GM10266 (cell line): Measurements from ENCODE around the gene CRYBB1.

Experiments
- DNase-seq: peaks from one replicate; pipeline ENCODE4 v3.0.0; 2012; ENCODE audit errors: extremely low spot score
- TF ChIP-seq, protein P1 (sequence below): IDR thresholded peaks from 2 replicates; pipeline ENCODE4 v1.5.1; 2012; ENCODE audit warnings: mild to moderate bottlenecking, low read depth; ENCODE audit not compliant: control insufficient read depth, insufficient read depth; ENCODE audit errors: missing control alignments

Gene CRYBB1

DNA sequence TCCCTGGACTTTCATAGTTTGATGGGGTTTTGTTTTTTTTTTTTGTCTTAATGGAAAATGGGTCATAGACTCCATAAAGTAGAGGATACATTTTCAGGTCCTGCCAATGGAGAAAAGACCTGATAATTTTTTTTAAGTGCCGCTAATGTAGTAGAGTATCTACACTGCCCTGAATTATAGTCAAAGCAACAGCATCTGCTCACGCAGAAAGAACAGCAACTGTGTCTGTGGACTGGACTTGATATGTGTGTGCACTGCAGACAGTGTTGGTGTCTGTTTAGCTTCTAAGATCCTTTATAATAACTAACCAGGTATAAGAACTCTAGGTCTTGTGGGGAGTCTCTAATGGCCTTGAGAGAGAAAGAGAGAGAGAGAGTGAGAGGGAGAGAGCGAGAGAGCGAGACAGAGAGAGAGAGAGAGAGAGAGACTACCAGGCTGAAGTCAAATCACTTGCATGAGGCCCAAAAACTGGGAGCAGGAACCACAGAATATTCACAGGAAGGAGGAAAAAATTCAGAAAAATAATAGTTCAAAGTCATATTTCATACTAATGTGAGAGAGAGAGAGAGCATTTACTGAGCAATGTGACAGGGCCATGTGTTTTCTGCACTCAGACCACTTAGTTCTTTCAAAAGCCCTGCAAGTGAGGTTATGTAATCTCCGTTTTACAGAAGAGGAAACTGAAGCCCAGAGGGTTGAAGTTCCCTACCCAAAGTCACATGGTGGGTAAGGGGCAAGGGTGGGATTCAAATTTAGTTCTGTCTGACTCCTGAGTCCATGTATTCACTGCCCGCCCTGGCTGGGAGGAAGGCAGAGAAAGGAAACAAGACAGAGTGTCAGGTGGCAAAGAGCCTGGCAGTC, 30.9 kb upstream of the CRYBB1 start:
- no peak for DNase-seq
- TF ChIP-seq, protein P1, sequence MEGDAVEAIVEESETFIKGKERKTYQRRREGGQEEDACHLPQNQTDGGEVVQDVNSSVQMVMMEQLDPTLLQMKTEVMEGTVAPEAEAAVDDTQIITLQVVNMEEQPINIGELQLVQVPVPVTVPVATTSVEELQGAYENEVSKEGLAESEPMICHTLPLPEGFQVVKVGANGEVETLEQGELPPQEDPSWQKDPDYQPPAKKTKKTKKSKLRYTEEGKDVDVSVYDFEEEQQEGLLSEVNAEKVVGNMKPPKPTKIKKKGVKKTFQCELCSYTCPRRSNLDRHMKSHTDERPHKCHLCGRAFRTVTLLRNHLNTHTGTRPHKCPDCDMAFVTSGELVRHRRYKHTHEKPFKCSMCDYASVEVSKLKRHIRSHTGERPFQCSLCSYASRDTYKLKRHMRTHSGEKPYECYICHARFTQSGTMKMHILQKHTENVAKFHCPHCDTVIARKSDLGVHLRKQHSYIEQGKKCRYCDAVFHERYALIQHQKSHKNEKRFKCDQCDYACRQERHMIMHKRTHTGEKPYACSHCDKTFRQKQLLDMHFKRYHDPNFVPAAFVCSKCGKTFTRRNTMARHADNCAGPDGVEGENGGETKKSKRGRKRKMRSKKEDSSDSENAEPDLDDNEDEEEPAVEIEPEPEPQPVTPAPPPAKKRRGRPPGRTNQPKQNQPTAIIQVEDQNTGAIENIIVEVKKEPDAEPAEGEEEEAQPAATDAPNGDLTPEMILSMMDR, result no peak

DNA sequence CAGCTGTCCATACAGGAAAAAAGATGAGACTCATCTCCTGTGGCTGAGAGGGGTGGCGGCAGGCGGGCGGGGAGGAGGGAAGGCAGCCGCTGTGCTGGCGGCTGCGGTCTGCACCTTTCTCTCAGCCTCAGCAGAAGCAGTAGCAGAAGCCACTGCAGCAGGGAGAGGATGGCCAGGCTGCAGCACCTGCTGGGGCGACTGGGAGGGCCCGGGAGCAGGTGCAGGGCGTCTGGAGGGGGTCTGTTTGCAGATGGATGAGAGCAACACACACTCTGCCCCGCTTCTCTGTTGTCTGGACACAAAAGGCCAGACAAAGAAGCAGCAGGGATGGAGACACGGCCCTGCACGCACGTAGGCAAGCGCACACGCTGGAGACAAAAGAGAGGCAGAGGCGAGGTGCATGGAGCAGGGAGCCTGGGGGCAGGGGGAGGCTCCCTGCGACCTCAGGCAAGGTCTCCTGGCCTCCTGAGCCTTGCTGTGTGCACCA, 30.2 kb upstream of the CRYBB1 start:
- TF ChIP-seq, protein P1, result no peak
- DNase-seq, result no peak

DNA sequence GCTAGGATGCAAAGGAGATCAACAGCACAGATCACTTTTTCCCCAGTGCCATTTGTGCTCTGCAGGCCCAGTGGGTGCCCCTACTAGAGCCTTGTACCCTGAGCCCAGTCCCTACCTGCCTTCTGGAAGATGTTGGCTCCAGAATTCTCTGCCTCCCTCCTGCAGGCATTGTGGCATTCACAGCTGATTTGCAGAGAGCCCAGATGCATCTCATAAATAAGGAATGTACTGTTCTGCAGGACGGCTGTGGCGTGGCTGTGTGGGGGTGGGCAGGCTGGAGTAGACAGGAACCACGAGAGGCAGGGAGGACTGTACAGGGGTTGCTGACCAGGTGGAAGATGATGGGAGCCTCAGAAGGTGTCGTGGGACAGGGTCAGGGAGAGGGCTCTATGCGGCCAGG, 28.3 kb upstream of the CRYBB1 start:
- no peak for DNase-seq

DNA sequence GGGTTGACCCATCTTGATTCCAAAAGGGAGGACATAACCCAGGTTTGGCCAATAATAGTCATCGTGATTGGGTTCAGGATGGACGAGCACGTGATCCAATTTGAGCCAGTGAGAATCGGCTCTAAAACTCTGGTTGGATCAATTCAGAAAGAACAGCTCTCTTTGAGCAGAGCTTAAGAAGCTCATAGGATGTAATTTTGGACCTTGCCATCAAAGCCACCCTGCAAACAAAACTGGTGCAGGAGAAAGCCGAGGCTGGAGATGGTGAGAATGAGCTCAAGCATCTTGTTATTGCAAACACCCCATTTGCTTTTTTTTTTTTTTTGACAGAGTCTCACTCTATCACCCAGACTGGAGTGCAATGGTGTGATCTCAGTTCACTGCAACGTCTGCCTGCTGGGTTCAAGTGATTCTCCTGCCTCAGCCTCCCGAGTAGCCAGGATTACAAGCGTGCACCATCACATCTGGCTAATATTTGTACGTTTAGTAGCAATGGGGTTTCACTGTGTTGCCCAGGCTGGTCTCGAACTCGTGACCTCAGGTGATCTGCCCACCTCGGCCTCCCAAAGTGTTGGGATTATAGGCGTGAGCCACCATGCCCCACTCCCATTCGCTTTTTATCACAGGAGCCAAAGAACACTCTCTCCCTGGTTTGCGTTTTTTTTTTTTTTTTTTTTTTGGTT, 25.7 kb upstream of the CRYBB1 start:
- TF ChIP-seq, protein P1, result no peak

More for the DNA sequence above, 28.3 kb upstream of the CRYBB1 start:
- TF ChIP-seq, protein P1, result no peak

DNA sequence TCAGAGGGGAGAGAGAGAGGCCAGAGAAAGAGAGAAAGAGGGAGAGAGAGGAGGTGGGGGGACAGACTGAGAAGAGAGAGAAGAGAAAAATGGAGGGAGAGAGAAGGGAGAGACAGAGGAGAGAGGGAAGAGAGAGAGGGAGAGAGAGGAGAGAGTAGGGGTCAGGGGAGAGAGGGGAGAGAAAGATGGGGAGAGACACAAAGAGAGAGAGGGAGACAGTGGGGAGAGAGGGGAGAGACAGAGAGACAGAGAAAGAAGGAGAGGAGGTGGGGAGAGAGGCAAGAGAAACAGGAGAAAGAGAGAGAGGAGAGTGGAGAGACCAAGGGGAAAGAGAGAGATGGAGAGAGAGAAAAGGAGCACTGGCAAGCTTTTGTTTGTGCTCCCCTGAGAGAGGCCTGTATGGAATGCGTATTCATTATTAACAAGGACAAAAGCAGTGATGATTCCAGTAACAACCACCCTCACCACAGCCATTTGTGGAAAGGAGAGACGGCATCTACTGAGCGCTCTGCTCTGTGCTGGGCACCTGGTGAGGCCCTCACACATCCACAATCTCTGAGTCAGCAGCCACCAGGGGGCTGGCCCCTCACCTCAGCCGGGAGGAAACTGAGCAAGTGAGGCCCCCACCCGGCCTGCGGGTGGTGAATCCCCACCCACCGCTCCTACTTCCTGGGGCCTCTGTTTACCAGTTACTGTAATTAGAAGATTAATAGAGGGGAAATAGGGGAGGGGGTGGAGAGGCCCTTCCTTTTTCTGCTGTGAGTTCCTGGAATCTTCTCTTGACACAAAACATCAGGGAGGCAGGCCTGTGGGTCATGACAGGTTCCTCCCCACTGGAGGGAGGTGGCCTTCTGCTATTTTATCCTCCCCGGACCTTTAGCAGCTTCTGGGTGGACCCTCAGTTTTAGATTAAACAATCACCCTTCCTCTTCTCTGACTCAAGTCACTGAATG, 24.9 kb upstream of the CRYBB1 start:
- DNase-seq, result peak; percentile 71
- TF ChIP-seq, protein P1, result peak; percentile 35

More for the DNA sequence above, 25.7 kb upstream of the CRYBB1 start:
- no peak for DNase-seq

DNA sequence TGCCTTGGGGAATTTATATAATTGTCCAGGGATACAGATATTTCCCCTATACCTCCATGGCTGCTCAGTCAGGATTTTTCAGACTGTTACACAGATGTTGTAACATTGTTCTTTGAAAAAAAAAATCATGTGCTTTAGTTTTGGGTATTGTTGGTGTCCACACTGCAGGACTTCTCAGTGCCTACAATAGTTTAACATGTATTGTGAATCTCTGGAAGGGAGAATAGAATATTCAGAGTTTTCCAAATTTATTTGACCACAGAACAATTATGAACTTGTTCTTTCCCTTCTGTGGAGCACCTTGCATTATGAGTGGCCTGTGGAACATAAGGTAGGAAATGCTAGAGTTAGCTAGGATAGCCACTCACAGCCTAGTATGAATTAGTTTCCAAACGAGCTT, 18.5 kb upstream of the CRYBB1 start:
- TF ChIP-seq, protein P1, result no peak
- no peak for DNase-seq
